NCI-H524 treated with DMSO at 0.1 percent for 48 hours (cell line): ENCODE results near the gene NRG3.
"Not testable (repeated sequence)": the region's sequence is repeated elsewhere in the genome, so short reads cannot be mapped to it uniquely, and the experiment has no call there.

Experiments used
- DNase-seq: peaks from one replicate; lab custom pipeline; 2025; lab: John Stamatoyannopoulos, UW

Gene NRG3

GRCh38 chr10:81961451-81962184 lies 86.6 kb downstream of the NRG3 start:
- no peak for DNase-seq

- no peak for DNase-seq
These were observed 88.6 kb downstream of the NRG3 start for GRCh38 chr10:81963606-81964005.

DNA sequence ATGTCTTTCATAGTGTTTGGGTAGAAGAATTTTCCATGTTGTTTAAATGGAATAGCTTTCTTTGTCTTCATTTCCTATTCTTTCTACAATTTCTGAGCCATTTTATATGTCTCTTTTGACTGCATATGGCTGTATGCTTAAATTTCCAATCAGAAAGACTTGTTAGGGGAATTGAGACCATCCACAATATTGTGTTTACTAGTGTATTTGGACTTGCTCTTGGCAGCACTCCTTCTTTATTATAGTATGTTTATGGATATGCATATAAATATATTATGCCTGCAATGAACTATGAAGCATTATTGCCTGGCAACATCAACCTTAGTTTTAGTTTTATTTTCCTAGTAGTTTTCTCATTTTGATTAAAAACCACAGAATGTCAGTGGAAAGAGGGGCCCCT lies 92.7 kb downstream of the NRG3 start:
- DNase-seq: no peak

- DNase-seq: no peak
These were observed 94.1 kb downstream of the NRG3 start for GRCh38 chr10:81969136-81969535.

DNA sequence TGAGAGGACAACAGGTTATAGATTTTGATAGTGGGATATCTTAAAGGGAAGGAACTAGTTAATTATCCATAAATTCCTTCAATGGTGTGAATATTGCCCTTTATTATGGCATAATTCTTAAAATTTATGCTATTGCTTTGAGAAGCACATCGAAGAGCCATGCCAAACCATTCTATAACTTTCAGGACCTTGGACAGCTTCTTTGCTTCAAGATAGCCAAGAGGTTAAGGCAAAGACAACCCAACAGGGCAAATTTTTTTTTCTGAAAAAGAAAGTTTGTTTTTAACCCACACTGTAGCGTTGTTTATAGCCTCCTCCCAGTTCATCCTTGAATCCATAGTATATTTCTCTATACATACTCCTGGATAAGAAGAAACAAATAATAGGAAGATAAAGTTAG lies 103.2 kb downstream of the NRG3 start:
- no peak for DNase-seq

DNA sequence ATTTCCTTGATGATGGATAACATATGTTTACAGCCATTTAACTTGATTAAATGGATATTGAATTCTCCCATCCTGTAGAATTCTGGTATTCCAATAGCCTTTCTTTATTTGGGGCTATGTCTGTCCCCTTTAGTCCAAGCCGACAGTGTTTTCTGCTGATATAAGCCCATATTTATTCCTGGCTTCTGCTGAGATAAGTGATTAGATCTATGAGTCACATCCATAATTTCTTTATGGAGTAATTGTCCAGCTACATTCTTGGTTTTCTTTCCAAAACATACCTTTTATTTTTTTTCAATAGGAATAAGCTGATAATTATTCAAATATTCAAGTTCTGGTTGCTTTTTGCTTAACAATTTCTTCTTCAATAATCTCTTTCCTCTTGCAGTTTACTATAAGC lies 106.7 kb downstream of the NRG3 start:
- no peak for DNase-seq

DNA sequence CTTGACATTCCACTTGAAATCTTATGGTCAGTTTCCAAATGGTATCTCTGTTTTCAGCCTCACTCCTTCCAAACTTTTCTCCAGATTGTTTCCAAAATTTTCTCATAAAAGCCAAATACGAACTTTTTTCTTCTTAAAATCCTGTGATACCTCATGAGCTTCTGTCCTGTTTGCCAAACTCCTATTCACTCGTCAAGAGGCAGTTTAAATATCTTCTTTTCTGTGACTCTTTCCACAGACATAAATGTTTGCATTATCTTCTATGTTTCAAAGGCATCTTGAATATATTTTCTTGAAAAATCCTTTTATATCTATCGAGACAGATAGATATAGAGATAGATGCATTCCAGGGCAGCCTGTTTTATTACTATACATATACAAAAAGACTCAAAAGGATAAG lies 109.4 kb downstream of the NRG3 start:
- no peak for DNase-seq

DNA sequence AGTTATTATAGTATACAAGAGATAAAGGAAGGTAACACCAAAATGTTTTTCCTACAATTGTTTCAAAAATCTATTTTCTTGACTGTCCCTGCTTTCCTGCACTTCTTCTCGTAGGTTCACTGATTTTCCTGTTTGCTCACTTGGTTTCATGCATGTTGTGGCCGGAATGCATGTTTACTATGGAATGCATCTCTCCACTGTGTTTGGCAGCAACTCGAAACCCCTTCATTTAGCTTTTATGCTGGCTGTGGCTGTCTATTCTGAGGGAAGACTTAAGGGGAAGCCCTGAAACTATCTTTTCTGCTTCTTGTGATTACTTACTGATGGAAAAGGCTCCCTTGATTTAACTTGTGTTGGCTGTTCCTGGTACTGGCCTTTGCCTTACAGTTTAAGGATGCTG lies 120.3 kb downstream of the NRG3 start:
- DNase-seq: no peak

GRCh38 chr10:81996927-81997326 lies 121.9 kb downstream of the NRG3 start:
- DNase-seq: no peak

- no peak for DNase-seq
These were observed 146.0 kb downstream of the NRG3 start for GRCh38 chr10:82020999-82021398.

GRCh38 chr10:82027711-82028110 lies 152.7 kb downstream of the NRG3 start:
- DNase-seq: no peak

GRCh38 chr10:82037076-82037475 lies 162.1 kb downstream of the NRG3 start:
- DNase-seq: no peak

GRCh38 chr10:82038587-82038986 lies 163.6 kb downstream of the NRG3 start:
- DNase-seq: no peak

DNA sequence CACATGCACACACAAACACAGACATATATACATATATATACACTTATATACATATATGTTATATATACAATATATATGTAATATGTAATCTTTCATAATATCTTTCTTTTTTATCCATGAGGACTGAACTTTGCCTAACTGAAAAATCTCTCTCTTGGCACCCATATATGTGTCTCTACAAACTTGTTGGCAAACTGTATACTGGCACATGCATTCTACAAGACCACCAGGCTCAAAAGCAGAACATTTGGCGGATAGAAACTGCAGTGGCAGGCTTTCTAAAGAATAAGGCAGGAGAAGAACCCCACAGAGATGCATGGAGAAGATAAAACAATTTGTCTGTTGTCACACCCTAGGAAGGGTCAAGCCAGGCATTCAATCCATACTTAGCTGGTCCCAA lies 165.3 kb downstream of the NRG3 start:
- no peak for DNase-seq

- no peak for DNase-seq
These were observed 166.0 kb downstream of the NRG3 start for GRCh38 chr10:82041018-82041417.

DNA sequence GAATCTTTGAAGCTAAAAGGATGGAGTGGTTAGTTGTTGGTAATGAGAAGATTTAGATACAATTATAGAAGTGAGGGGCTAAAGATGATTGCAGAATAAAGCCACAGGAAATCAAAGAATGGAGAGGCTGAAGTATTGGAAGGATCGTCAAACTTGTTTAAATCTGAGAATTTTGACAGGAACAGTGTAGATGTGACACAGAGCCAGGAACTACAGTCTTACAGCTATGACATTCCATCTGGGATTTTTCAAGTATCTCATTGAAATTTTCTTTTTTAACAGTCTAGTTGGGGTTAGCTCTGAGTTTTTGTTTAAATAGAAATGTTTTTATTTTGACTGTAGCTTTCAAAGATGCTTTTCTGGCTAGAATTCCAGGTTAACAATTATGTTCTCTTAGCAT lies 181.4 kb downstream of the NRG3 start:
- no peak for DNase-seq

- not testable (repeated sequence) for DNase-seq
These were observed 192.2 kb downstream of the NRG3 start for GRCh38 chr10:82067192-82067591.

GRCh38 chr10:82068501-82068900 lies 193.5 kb downstream of the NRG3 start:
- no peak for DNase-seq

DNA sequence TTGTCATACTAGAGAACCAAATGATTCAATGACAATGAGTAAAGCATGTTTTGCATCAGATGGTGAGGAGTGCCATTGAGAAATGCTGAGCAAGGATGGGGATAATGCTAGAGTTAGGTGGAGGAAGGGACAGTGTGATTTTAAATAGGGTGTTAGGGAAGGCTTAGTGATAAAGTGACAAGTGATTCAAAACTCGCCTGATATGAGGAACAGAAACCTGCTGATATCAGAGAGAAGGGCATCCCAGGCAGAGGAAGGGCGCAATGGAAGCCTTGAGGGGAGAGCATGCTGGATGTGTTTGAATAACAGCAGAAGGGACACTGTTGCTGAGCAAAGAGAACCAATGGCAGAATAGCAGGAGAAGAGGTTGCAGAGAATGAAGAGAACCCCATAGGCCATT lies 196.2 kb downstream of the NRG3 start:
- no peak for DNase-seq

GRCh38 chr10:82072124-82072523 lies 197.1 kb downstream of the NRG3 start:
- no peak for DNase-seq

GRCh38 chr10:82075605-82076004 lies 200.6 kb downstream of the NRG3 start:
- no peak for DNase-seq

DNA sequence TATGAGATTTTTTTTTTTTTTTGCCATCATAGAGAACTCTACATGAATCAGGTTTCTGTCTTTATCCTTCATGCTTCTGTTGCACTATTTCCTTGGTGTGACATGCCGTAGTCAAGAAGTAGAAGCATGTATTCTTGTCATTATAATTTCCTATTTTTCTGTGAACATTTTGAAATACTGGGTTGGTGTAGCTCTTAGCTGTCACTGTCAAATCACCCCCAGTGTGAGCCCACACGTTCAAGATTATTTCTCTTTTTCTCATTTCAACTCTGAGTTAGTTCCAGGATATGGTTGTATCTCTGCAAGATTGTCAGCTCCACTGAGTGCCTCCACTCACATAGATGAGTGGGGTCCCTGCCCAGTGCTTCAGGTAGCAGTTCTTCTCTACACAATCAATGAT lies 209.5 kb downstream of the NRG3 start:
- DNase-seq: no peak

- no peak for DNase-seq
These were observed 209.9 kb downstream of the NRG3 start for GRCh38 chr10:82084904-82085303.

- peak; percentile 0 for DNase-seq
These were observed 214.3 kb downstream of the NRG3 start for GRCh38 chr10:82089327-82089726.
